Hematopoietic multipotent progenitor cell treated with erythropoietin and hydrocortisone succinate and interleukin-3 and kit ligand, for 6 days (in vitro differentiated cells): ENCODE data around the gene BCR.

Experiments
- DNase-seq: peaks from one replicate; pipeline ENCODE4 v3.0.0-alpha.2; 2015

Gene BCR

DNA sequence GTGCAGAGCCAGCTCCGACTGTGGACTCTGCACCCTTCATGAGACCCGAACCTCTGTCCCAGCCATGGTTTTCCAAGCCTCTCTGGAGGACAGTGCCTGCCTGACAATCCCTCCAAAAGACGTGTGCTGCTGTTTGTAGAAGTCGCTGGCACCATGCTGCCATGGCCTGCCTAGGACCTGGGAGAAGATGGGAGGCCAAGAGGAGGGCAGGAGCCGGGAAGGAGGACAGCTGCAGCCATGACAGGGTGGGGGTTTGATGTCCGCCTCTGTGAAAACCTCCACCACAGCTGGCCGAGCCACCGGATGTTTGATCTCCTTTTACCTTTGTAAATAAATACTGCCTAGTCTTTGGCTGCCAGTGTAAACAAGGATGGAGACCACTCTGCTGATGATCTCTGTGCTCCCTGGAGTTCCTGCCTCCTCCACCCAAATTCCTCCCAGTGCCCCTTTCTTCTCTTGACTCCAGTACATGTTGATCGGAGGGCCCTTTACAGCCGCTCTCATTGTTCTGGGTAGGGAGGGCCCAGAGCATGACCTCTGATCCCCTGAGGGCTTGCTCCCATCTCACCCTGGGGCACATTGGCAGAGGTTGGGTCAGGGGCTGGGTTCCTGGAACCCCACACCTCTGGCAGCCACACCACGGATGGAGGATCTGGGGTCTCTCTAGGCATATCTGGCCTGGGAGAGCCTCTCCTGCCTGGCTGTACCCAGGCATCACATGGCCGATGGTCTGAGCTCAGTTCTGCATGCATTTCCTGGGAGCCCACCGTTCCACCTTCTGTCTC lies 66.9 kb downstream of the BCR start:
- DNase-seq, result no peak

- DNase-seq, result no peak
These were observed 68.3 kb downstream of the BCR start for GRCh38 chr22:23248583-23248982.

- DNase-seq, result no peak
These were observed 69.9 kb downstream of the BCR start for GRCh38 chr22:23250056-23250784.

DNA sequence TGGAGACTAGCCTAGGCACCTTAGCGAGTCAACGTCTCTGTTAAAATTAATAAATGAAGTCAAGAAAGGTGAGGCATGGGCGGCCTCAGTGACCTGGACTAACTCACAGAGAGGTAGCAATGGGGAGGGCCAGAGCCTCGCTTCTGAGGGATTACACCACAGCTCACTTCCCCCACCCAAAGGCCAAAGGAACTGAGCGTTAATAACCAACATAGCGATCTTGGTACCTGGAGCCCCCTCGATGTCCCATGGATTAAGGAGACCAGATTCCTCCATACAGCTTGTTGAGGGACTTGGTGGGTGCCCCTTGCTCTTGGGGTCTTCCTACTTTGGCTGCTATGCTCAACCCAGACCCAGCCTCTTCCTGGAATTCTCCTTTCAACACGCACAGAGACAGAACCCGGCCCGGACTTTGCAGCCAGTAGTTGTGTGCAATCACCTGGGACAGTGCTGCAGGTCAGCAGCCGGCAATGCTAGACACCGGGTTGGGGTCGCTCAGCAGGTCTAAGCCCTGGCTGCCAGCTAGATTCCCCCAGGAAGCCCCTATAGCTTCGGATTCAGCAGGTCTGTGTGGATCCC lies 70.6 kb downstream of the BCR start:
- no peak for DNase-seq

- DNase-seq, result no peak
These were observed 71.3 kb downstream of the BCR start for GRCh38 chr22:23251445-23252093.

DNA sequence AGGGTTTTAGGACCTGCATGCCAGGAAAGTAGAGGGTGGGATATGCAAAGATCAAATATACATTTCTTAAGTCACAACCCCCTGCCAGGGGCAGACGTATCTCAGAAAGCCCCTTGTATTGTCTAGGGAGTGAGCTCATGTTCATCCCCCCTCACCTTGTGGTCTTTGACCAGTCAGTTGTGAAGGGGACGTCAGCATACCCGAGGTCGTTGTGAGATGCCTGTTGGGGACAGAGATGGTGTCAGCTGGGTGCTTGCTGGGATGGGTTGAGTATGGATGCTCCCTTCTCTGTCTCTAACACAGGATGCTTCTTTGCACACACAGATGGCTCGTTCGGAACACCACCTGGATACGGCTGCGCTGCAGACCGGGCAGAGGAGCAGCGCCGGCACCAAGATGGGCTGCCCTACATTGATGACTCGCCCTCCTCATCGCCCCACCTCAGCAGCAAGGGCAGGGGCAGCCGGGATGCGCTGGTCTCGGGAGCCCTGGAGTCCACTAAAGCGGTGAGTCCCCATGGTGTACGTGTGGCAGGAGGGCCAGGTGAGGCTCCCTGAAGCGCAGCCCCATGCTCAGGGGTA lies 73.3 kb downstream of the BCR start:
- no peak for DNase-seq

- no peak for DNase-seq
These were observed 75.3 kb downstream of the BCR start for GRCh38 chr22:23255506-23256170.

DNA sequence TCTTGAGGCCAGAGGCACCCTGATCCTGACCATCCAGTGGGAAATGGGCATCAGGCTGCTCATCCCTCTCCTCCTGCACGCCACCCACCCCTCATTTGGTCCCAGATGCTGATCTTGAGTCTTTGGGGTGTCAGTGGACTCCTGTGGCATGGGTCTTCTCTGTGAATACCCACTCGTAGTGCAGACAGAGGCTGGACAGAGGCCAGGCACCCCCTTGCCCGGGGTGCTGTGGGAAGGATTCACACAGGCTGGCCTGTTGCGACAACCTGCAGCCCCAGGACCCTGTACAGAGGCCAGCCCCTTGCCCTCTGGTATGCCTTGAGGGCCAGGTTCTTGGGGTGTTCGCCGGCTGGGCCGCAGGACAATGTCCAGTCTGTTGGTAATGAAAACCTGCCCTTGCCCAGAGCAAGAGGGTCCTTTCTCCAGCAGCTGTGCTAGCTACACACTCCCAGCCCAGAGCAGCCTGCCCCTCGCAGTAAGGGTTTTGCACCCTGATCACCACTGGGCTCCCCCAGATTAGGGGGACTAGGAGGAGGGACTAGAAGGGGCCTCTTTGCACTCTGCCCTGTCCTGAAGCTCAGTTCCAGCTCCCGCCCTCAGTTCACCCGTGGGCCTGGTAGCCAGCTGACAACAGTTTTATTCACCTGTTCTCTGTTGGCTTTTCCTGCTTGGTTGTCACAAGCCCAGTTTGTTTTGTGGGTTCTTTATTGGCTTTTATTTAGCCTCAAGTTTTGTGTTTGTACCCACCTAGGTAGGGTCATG lies 76.0 kb downstream of the BCR start:
- DNase-seq, result no peak

DNA sequence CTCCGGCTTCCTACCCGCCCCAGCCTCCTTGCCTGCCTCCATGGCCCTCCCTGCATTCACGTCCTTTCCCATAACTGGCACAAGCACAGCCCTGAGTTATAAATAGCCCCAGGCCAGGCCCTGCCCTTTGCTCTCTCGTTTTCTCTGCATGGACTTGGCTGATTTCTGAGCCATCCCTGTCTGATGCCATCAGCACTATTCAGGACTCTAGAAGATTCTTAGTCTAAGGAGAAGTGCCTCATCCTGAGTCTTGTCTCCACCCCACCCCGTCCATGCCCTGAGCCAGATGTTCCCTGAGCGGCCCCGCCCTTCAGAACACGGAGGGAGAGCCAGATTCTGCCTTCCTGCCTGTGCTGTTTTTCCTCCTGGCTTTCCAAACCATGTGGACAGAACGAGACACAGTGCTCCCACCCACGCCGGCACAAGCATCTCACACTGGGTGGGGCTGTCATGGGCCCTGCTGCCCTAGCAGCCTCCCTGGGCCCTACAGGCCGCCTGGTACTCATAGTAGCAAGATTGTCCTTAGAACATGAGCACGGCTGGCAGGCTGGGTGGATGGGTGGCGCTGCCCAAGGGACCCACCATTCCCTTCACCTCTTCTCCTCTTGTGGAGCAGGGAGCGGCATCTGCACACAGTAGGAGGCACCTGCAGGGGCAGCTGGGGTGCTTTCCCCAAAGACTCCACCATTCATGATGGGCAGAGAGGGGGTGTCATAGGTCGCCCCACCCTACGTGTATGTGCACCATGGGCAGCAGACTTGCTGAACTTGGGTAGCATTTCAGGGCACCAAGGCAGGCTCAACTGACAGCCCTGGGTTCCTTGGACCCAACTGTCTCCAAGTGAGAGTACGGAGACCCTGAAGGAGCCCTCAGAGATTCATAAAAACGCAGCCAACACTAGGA lies 76.9 kb downstream of the BCR start:
- DNase-seq, result no peak

DNA sequence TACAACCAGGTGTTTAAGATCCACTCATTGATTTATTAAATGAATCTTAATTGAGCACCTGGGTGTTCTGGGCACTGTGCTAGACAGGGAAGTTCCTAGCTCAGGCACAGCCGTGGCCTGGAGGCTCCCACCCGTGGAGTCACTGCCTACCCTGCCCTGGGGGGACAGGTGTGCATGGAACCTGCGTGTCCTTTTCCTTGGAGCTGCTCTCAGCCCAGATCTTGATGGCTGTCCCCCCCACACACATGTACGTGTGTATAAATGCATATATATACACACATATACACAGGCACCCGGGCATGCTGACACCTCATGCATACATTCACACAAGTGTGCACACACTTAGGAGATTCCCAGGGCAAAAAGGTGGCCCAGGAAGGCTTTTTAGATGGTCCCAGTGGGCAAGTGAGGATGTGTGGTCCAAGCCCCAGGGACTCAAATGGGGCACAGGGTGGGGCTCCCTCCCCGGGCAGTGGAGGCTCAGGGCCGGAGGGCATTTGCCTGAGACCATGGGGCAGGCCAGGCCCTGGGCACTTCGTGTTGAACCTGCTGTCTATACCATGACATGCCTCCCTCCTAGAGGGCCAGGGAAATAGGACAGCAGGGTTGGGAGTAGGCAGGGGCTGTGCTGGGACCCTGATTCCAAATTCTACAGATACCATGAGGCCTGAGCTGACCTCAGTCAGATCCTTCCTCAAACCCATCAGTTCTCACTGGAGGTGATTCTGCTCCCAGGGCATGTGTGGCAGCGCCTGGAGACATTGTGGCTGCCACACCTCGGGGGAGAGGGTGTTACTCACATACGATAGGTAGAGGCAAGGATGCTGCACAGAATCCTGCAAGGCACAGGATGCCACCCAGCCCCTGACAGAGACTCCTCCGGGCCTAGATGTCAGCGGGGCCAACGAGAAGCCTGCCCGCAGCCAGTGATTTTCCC lies 77.8 kb downstream of the BCR start:
- no peak for DNase-seq

GRCh38 chr22:23258826-23259170 lies 78.5 kb downstream of the BCR start:
- no peak for DNase-seq

GRCh38 chr22:23259916-23260644 lies 79.8 kb downstream of the BCR start:
- DNase-seq, result no peak

DNA sequence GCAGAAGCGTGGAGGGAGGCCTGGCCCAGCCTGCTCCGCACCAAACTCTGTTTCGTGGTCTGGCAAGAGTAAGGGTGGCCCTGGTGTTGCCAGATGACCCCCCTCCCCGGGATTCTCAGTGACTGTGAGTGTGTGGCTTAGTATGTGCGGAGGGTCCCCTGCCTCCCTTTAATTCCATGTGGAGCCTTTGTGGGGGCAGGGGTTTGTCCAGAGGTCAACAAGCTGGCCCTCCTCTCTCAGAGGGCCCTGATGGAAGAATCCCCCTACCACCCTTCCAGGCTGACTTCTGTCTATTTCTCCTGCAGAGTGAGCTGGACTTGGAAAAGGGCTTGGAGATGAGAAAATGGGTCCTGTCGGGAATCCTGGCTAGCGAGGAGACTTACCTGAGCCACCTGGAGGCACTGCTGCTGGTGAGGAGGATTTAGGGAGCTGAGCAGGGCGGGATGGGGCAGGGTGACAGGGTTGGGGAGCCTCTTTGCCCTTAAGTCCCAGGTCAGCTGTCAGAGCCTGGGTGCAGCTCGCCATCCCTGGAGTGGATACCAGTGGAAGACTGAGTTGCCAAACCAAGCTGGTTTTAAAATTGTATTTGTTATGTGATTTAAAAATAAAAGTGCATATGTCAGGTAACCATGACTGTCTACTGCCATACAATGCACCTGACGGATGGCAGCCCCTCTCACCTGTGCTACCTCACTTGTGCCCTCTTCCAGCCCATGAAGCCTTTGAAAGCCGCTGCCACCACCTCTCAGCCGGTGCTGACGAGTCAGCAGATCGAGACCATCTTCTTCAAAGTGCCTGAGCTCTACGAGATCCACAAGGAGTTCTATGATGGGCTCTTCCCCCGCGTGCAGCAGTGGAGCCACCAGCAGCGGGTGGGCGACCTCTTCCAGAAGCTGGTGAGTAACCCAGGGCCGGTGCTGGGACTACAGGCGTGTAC lies 80.6 kb downstream of the BCR start:
- no peak for DNase-seq

- no peak for DNase-seq
These were observed 81.7 kb downstream of the BCR start for GRCh38 chr22:23261900-23262450.

GRCh38 chr22:23262518-23263332 lies 82.4 kb downstream of the BCR start:
- DNase-seq, result no peak
